ENCODE data around the gene MRPS31.
"Not testable (repeated sequence)": the region's sequence is repeated elsewhere in the genome, so short reads cannot be mapped to it uniquely, and the experiment has no call there.

MRPS31 gene

DNA sequence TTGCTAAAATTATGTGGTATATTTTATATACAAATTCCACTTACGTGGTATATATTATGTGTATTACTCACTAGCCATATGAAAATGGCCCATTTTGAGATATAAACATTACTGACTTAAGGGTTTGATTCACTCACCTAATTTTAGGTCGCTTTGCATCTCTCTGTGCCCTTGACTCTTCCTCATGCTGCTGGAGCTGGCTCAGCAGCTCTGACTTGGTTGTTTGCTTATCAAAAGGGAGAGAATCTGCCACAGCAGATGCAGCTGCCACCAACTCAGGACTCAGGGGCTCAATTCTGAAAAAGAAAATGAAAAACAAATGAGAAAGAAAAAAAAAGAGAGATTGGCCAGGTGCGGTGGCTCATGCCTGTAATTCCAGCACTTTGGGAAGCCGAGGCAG is 12.2 kb downstream of the MRPS31 start:
- DNase-seq = no peak

- DNase-seq = no peak
These were observed 14.9 kb downstream of the MRPS31 start for GRCh38 chr13:40756042-40756441.

GRCh38 chr13:40755082-40755700 is 15.8 kb downstream of the MRPS31 start:
- no peak for DNase-seq

DNA sequence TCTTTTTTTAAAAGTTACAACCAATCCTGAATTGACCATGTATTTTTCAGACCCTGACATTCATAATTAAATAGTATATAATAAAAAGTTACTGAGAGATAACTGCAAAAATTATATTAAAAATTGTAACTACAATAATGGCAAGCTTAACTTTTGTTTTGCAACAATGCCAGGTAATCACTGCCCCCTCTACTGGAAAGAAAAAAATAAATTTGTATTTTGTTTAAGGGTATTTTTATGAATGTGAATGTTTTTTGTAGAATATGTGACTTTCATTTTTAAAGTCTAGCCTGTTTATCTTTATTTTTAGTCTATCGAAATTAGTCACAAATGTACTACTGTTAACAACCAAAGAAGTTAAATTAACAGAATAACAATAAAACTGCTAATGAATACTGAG is 21.7 kb downstream of the MRPS31 start:
- DNase-seq = no peak

- DNase-seq = not testable (repeated sequence)
These were observed 35.8 kb downstream of the MRPS31 start for GRCh38 chr13:40735232-40735548.

DNA sequence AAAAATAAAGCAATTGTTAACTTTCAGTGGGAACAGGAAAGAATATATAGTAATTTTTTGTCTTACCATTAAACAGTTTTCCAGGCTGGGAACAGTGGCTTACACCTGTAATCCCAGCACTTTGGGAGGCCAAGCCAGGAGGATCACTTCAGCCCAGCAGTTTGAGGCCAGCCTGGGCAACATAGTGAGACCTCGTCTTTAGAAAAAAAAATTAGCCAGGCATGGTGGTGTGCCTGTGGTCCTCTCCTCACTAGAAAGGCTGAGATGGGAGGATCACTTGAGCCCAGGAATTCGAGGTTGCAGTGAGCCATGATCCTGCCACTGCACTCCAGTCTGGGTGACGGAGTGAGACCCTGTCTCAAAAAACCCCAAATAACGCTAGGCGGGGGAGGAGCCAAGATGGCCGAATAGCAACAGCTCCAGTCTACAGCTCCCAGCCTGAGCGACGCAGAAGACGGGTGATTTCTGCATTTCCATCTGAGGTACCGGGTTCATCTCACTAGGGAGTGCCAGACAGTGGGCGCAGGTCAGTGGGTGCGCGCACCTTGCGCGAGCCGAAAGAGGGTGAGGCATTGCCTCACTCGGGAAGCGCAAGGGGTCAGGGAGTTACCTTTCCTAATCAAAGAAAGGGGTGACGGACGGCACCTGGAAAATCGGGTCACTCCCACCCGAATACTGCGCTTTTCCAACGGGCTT is 36.3 kb downstream of the MRPS31 start:
- not testable (repeated sequence) for DNase-seq

DNA sequence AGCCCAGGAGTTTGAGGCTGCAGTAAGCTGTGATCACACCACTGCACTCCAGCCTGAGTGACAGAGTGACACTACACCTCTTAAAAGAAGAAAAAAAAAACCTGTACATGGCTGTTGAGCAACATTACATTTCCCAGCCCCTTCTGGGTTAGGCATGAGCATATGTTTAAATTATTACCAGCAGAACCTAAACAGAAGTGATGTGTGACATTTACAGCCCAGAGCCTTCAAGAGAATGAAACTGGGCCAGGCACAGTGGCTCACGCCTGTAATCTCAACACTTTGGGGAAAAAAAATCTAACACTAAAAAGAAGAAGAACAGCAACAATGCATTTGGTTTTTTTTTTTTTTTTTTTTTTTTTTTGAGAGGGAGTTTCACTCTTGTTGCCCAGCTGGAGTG is 38.3 kb downstream of the MRPS31 start:
- DNase-seq = no peak

GRCh38 chr13:40728595-40728994 is 42.4 kb downstream of the MRPS31 start:
- no peak for DNase-seq

GRCh38 chr13:40714433-40714832 is 56.6 kb downstream of the MRPS31 start:
- DNase-seq = not testable (repeated sequence)

- no peak for DNase-seq
These were observed 64.6 kb downstream of the MRPS31 start for GRCh38 chr13:40706439-40706838.

- DNase-seq = no peak
These were observed 73.3 kb downstream of the MRPS31 start for GRCh38 chr13:40697711-40698110.

GRCh38 chr13:40694426-40694825 is 76.6 kb downstream of the MRPS31 start:
- no peak for DNase-seq

DNA sequence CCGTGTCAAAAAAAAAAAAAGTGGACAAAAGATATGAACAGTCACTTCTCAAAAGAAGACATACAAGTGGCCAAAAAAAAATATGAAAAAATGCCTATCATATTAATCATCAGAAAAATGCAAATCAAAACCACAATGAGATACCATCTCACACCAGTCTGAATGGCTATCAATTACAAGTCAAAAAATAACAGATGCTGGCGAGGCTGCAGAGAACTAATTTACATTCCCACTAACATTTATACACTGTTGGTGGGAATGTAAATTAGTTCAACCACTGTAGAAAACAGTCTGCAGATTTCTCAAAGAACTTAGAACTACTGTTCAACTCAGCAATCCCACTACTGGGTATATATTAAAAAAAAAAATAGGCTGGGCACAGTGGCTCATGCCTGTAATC is 78.0 kb downstream of the MRPS31 start:
- DNase-seq = peak in 1 of 2 experiments; percentile 7

DNA sequence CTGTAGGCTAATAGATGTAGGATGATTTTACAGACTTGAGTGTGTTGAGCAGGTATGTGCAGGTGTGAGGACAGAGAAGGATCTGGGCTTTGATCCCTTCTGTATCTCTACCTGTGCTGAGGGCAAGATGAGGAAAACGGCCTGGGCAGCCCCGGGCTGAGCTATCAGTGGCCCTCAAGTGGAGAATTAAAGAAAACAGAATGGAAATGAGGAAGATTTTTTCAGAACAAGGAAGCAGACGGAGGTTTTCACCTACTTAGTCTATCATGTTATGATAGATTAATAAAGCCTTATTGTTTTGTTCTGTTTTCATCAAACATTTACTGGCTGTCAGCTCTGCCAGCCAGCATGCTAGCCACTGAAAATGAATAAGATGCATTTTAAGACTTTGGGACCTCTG is 82.2 kb downstream of the MRPS31 start:
- DNase-seq = no peak

DNA sequence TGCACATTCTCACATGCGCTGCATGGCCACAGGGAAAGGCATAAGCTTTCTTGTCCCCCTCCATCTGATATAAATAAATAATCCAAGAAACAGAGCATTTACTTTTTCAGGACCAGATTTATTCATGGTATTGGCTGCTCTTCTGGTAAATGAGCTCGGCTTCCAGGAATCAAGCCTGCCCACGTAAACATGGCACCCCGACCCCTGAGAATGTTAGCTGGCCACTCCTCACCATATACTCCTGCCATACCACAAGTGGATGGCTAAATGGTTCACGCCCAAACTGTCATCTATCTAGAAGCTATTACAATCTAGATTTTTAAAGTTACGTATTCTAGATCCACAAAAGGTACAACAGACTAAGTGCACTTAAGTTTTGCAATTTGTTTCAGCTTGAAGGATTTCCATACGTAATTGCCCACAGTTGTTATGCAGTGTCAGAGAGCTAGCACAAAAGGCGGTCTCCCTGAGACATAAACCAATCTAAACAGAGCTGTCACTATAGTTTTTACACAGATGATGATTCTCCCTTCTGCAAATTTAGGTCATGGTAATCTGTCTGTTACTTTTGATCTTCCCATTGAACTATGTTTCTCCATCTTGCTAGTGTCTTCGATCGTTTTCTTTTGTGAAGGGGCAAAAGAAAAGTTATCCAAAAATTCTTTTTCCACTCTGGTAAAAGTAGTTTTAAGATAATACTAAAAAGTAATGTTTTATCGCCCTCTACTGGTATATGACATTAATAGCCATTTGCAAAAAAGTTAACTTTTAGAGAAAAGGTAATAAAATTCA is 88.3 kb downstream of the MRPS31 start:
- DNase-seq = peak in 1 of 2 experiments; percentile 59

- no peak for DNase-seq
These were observed 89.4 kb downstream of the MRPS31 start for GRCh38 chr13:40681341-40682146.

- no peak for DNase-seq
These were observed 90.2 kb downstream of the MRPS31 start for GRCh38 chr13:40680659-40681323.

- DNase-seq = no peak
These were observed 91.5 kb downstream of the MRPS31 start for GRCh38 chr13:40679480-40679985.
